Upper lobe of left lung (tissue), 6 donors: ENCODE measurements around the gene TTLL6. TPM values are rescaled to one million over a fixed set of nuclear protein-coding genes. Genes with fewer than 3 reads are reported as not detected.

Source experiments
- ATAC-seq, 2 donors: fragments of 200-7000 bp; cut with Tn5 transposase; one replicate each; pipeline ENCODE4 v1.9.1; 2022; ENCODE audit warnings: mild to moderate bottlenecking in 2 of 2, moderate library complexity in 2 of 2; ENCODE audit not compliant: low FRiP score in 2 of 2
- DNase-seq, 2 donors: peaks; one replicate each; pipeline ENCODE4 v3.0.0-alpha.2; 2019 to 2020
- H3K27ac ChIP-seq, 4 donors: fragments of 200-600 bp; sonication (generic); one replicate each; pipeline ENCODE4 v1.5.1; 2016 to 2019
- H3K27me3 ChIP-seq, 4 donors: fragments of 200-600 bp; sonication (generic); one replicate each; pipeline ENCODE4 v1.5.1; 2017 to 2019
- H3K36me3 ChIP-seq, 4 donors: fragments of 200-600 bp; sonication (generic); one replicate each; pipeline ENCODE4 v1.5.1; 2016 to 2019
- H3K4me1 ChIP-seq, 4 donors: fragments of 200-600 bp; sonication (generic); one replicate each; pipeline ENCODE4 v1.5.1; 2018 to 2019
- H3K4me3 ChIP-seq, 4 donors: fragments of 200-600 bp; sonication (generic); one replicate each; pipeline ENCODE4 v1.5.1; 2017 to 2019; ENCODE audit warnings: mild to moderate bottlenecking in 2 of 4, moderate library complexity in 1 of 4
- H3K9me3 ChIP-seq, 4 donors: fragments of 200-600 bp; sonication (generic); one replicate each; pipeline ENCODE4 v1.5.1; 2018 to 2019
- EP300 ChIP-seq, 4 donors: sonication (generic); formaldehyde crosslinking; IDR thresholded peaks; one replicate each; pipeline ENCODE4 v1.5.1; 2017; ENCODE audit warnings: antibody characterized with exemption in 4 of 4, control low read depth in 2 of 4
- POLR2A ChIP-seq, 4 donors: fragments of 450-650 bp; IDR thresholded peaks; one replicate each; pipeline ENCODE4 v1.5.1; 2016 to 2017; ENCODE audit warnings: antibody characterized with exemption in 4 of 4, mild to moderate bottlenecking in 2 of 4
- POLR2AphosphoS5 ChIP-seq, 2 donors: sonication (generic); formaldehyde crosslinking; IDR thresholded peaks; one replicate each; pipeline ENCODE4 v1.5.1; 2017; ENCODE audit warnings: antibody characterized with exemption in 2 of 2
- WGBS, 2 donors: methylation state at CpG; one replicate each; pipeline ENCODE4 v1.1.5; 2017 to 2018; 5-methylcytosine and 5-hydroxymethylcytosine counted together
- total RNA-seq, 6 donors: library from RNA; depleted of rRNA in 4 of 6; stranded (reverse); fragments of >200 nt in 4 of 6; gene quantifications; one replicate each; pipeline versions ENCODE4 v1.1.0 to v1.2.1, GENCODE V29; 2016 to 2021
- TF ChIP-seq, protein P1 (sequence below), 6 experiments: fragments of 450-650 bp in 4 of 6; fragments of 200-600 bp in 2 of 6; sonication (generic) in 2 of 6; IDR thresholded peaks; one replicate each; pipeline ENCODE4 v1.5.1; 2016 to 2019; ENCODE audit warnings: antibody characterized with exemption in 6 of 6
- donor health status: DM: no; HTN: no; CAD: no; lungs with moderate emphysema.
- donor health status: DM: no; HTN: yes; CAD: no; lungs with severe emphysema.

TTLL6 gene
- total RNA-seq, 6 donors from 2014 or later, result 0.69 to 12.1 (median 1.5) TPM

DNA sequence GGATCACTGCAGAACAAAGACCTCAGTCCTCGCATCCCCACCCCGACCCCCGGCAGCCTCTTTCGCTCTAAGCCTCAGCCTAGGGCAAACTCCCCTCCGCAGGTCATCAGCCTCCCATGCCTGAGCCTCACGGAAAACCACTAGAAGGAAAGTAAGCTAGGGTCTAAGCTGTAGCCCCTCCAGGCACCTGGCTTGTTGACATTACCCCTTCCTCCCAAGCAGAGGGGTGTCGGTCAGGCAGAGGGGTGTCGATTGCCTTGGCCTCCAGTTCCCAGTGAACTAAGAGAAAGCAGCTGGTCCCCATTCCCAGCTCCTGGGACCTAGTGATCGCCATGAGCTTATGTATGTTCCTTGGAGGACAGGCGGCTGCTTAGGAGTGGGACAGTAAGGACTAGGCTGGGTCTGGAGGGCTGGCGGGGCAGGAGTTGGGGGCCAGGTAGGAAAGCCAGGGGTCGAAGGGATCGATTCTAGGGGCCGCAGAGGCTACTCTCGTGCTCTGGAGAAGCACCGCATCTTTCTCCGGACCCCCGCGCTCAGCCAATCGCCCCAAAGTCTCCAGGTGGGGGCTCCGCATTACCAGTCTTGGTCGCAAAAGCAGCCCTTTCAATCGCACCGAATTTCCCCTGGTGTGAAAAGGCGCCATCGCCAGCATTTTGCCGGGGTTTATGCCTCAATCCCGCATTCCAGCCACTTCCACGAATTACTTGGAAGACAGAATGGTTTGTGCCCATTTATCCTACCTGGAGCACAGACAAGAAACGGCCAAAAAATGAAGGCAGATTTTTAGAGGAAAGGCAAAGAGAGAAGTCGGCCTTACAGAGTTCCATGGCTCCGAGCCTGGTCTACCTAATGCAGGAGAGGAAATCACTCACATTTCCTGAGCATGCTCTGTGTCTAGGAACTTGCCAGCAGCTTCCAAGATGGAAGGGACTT is 67.1 kb downstream of the TTLL6 start:
- H3K4me1 ChIP-seq, result peaks cover 0 to 22% (median 5%) of the 10 kb centered on the region in 4 donors
- 7 to 13% methylated on average over 27 to 32 of the region's 32 CpGs for WGBS, 2 donors
- no peak overlapping the region for H3K4me3 ChIP-seq
- no peak for DNase-seq
- H3K27ac ChIP-seq, result no peak overlapping the region
- TF ChIP-seq EP300 (IDR thresholded peaks at IDR 0.05), result no peak
- TF ChIP-seq POLR2A (IDR thresholded peaks at IDR 0.05), result no peak
- no peak for TF ChIP-seq POLR2AphosphoS5 (IDR thresholded peaks at IDR 0.05)
- TF ChIP-seq, protein P1, sequence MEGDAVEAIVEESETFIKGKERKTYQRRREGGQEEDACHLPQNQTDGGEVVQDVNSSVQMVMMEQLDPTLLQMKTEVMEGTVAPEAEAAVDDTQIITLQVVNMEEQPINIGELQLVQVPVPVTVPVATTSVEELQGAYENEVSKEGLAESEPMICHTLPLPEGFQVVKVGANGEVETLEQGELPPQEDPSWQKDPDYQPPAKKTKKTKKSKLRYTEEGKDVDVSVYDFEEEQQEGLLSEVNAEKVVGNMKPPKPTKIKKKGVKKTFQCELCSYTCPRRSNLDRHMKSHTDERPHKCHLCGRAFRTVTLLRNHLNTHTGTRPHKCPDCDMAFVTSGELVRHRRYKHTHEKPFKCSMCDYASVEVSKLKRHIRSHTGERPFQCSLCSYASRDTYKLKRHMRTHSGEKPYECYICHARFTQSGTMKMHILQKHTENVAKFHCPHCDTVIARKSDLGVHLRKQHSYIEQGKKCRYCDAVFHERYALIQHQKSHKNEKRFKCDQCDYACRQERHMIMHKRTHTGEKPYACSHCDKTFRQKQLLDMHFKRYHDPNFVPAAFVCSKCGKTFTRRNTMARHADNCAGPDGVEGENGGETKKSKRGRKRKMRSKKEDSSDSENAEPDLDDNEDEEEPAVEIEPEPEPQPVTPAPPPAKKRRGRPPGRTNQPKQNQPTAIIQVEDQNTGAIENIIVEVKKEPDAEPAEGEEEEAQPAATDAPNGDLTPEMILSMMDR (IDR thresholded peaks at IDR 0.05), result no peak
- H3K9me3 ChIP-seq, result no peaks in the 10 kb centered on the region
- H3K27me3 ChIP-seq, result peaks cover 3 to 95% (median 59%) of the 10 kb centered on the region in 4 donors
- H3K36me3 ChIP-seq, result no peaks in the 10 kb centered on the region
- no peak for ATAC-seq

DNA sequence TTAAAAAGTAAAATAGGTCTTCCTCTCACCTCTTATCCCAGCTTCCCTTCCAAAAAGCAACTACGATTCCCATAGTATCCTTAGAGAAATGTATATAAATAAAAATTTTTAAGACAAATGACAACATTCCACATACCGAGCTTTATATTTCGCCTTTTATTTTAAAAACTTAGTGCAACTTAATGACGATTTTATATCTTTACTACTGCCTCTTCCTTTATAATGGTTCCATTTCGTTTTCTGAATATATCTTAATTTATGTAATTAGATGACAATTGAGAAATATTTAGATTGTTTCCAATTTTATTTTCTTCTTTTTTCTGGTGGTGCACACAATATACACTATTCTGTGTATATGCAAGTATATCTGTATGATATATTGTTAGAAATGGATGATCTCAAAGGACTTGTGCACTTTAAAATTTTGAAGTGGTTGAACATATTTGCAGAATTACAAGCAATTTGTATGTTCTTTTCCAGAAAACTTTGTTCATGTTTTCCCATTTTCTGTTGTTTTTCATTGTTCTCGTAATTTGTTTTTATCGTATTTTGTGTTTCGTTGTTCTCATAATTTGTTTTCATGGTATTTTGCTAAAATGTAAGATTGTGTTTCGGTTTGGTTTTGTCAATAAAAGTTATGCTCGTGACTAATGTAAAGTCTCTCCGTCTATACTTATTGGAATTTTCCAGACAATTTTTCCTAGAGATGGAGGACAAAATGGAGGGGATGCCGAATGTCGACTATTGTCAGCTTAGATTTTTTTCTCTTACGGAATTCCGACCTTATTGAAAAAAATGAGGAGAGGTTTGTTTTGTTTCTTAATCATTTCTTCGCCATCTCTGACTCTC is 68.1 kb downstream of the TTLL6 start:
- ATAC-seq, result no peak

GRCh38 chr17:48747445-48748363 is 69.3 kb downstream of the TTLL6 start:
- Histone ChIP-seq H3K36me3 (no peaks in the 10 kb centered on the region), H3K27me3 (peaks cover 3 to 87% (median 51%) of the 10 kb centered on the region in 4 donors), H3K4me1 (peaks cover 0 to 14% (median 1%) of the 10 kb centered on the region in 4 donors), H3K4me3 (no peak overlapping the region), H3K27ac (no peak overlapping the region), H3K9me3 (no peaks in the 10 kb centered on the region)
- 14% methylated on average over 12 to 37 of the region's 53 CpGs for WGBS, 2 donors
- ATAC-seq (peak in 1 of 2 donors; percentile 17), DNase-seq (peak in 1 of 2 donors; percentile 82)
- no peak for TF ChIP-seq EP300 (IDR thresholded peaks at IDR 0.05)
- TF ChIP-seq POLR2A (IDR thresholded peaks at IDR 0.05), result no peak
- TF ChIP-seq, protein P1 (IDR thresholded peaks at IDR 0.05), result no peak
- TF ChIP-seq POLR2AphosphoS5 (IDR thresholded peaks at IDR 0.05), result no peak

More for the DNA sequence above, 68.1 kb downstream of the TTLL6 start:
- Histone ChIP-seq H3K27ac (no peak overlapping the region), H3K4me1 (peaks cover 0 to 14% (median 1%) of the 10 kb centered on the region in 4 donors), H3K9me3 (no peaks in the 10 kb centered on the region), H3K27me3 (peaks cover 3 to 90% (median 54%) of the 10 kb centered on the region in 4 donors), H3K36me3 (no peaks in the 10 kb centered on the region), H3K4me3 (no peak overlapping the region)
- DNase-seq, result no peak
- WGBS, 2 donors, result 25 to 27% methylated on average over 16 of the region's 16 CpGs
- TF ChIP-seq, protein P1 (IDR thresholded peaks at IDR 0.05), result no peak
- TF ChIP-seq POLR2A (IDR thresholded peaks at IDR 0.05), result no peak
- no peak for TF ChIP-seq EP300 (IDR thresholded peaks at IDR 0.05)
- no peak for TF ChIP-seq POLR2AphosphoS5 (IDR thresholded peaks at IDR 0.05)

DNA sequence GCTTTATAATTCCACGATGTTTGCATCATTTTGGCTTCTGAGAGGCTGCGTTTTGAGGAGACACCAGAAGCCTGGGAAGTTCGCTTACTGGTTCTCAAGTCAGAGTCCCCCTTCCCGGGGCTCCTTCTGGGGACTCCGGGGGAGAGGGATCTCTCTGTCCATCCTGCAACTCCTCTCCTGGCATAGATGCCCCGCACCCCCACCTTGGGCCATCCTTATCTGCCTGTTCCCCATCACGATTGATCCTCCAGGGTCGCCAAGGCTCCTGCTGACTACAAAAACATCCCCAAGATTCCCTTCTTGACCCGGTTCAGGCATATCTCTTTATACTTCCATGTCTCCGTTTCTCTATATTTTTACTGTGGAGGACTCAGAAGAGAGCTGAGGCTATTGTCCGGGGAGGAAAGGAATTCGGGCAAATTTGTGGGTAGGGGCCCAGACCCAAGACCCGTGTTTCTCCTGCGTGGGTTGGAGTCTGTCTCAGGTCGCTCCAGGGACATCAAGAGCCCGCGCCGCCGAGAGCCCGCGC is 70.0 kb downstream of the TTLL6 start:
- DNase-seq (no peak), ATAC-seq (no peak)
- Histone ChIP-seq H3K4me1 (peaks cover 0 to 14% (median 1%) of the 10 kb centered on the region in 4 donors), H3K9me3 (no peaks in the 10 kb centered on the region), H3K36me3 (no peaks in the 10 kb centered on the region), H3K27ac (no peak overlapping the region), H3K4me3 (no peak overlapping the region), H3K27me3 (peaks cover 2 to 85% (median 46%) of the 10 kb centered on the region in 4 donors)
- TF ChIP-seq EP300 (IDR thresholded peaks at IDR 0.05) (no peak), POLR2AphosphoS5 (IDR thresholded peaks at IDR 0.05) (no peak), POLR2A (IDR thresholded peaks at IDR 0.05) (no peak)
- TF ChIP-seq, protein P1 (IDR thresholded peaks at IDR 0.05), result no peak
- WGBS, 2 donors, result 6% methylated on average over 15 to 21 of the region's 21 CpGs
